Measurements from ENCODE around the gene SYNGR1. TPM values are rescaled to one million over a fixed set of nuclear protein-coding genes. Genes with fewer than 3 reads are reported as not detected.

Gene SYNGR1
- polyA plus RNA-seq, 3 donors = 18.0 to 54.9 (median 39.6) TPM

DNA sequence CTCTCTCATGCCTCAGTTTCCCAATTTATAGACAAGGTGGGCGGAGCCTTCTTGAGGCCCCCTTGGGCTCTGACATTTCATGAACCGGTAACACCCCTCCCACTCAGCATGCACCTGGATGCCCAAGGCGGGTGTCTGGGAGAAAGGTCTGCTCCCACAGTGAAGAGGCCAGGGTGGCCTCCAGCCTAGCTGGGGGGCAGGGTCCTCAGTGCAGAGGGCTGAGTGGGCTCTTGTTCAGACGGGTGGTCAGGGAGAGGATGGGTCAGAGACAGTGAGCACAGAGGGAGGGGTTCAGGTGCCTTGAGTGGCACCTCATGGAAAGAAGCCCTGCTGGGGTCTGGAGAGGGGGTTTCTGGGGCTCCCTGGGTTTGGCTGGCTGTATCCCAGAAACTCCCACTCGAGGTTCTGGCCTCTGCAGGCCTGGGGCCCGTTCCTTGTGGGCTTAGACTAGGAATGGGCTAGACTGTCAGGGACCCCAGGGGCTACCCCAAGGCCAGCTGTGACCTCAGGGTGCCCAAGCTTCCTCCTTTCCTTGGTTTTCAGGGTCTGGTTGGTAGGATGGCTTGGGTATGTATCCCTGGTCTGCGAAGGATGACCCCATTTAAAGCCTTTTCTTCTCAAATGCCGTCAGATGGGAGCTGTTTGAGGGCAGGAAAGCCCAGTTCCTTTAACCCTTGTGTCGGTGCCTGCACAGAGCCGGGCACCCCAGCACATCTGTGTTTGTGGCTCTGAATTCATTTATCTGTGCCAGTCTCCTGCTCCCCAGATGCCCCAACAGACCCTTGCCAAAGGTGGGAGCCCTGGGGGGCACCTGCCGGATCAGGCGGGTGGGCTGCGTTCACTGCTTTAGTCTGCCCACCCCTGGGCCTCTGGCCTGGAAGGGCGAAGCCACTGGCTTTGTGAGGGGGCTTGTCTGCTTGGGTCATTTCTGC, 1.2 kb downstream of the SYNGR1 start:
- peaks cover 50% of the 10 kb centered on the region for H3K79me2 ChIP-seq (ENCODE audit: insufficient read depth, low read length)
- peaks cover 26 to 28% of the 10 kb centered on the region in 2 donors for H3K4me1 ChIP-seq (ENCODE audit: control insufficient read depth in 1 of 2, insufficient read depth in 2 of 2, low read length in 2 of 2)
- H3K4me2 ChIP-seq (replicated peaks; ENCODE audit: extremely low read depth, low read length, poor library complexity, severe bottlenecking) = peak overlapping the region; percentile 97
- 44% methylated on average over 9 of the region's 14 CpGs for WGBS (ENCODE audit: insufficient coverage)
- peak overlapping the region; percentile 95 for H2AFZ ChIP-seq (ENCODE audit: insufficient read depth, low read depth, low read length, poor library complexity, severe bottlenecking)
- H3K9me3 Mint-ChIP-seq = peaks cover 0 to 2% (median 0%) of the 10 kb centered on the region in 7 donors
- peaks cover 0 to 5% (median 2%) of the 10 kb centered on the region in 3 donors for H3K27me3 Mint-ChIP-seq (ENCODE audit: low read depth in 3 of 3)
- H3K4me3 Mint-ChIP-seq = peak overlapping the region; percentile 92 to 96
- peak overlapping the region; percentile 54 to 97 (median 95) for H3K4me3 ChIP-seq (replicated peaks in 1 of 3; ENCODE audit: low read depth in 2 of 3, low read length in 3 of 3)
- no peak for DNase-seq
- no peaks in the 10 kb centered on the region for H3K36me3 ChIP-seq (replicated peaks in 1 of 2; ENCODE audit: control insufficient read depth in 1 of 2, insufficient read depth in 2 of 2, low read length in 2 of 2)
- peaks cover 36% of the 10 kb centered on the region for H3K4me1 Mint-ChIP-seq
- peak overlapping the region; percentile 65 for H3K9ac ChIP-seq (ENCODE audit: insufficient read depth, low read length, poor library complexity, severe bottlenecking)
- H4K20me1 ChIP-seq (ENCODE audit: insufficient read depth, low read length) = no peaks in the 10 kb centered on the region
- H3K36me3 Mint-ChIP-seq = peaks cover 0 to 3% of the 10 kb centered on the region in 2 donors
- peak overlapping the region in 1 of 2 donors; percentile 26 for H3K27ac ChIP-seq (ENCODE audit: low read depth in 1 of 2, low read length in 2 of 2)
- TF ChIP-seq, protein P1, sequence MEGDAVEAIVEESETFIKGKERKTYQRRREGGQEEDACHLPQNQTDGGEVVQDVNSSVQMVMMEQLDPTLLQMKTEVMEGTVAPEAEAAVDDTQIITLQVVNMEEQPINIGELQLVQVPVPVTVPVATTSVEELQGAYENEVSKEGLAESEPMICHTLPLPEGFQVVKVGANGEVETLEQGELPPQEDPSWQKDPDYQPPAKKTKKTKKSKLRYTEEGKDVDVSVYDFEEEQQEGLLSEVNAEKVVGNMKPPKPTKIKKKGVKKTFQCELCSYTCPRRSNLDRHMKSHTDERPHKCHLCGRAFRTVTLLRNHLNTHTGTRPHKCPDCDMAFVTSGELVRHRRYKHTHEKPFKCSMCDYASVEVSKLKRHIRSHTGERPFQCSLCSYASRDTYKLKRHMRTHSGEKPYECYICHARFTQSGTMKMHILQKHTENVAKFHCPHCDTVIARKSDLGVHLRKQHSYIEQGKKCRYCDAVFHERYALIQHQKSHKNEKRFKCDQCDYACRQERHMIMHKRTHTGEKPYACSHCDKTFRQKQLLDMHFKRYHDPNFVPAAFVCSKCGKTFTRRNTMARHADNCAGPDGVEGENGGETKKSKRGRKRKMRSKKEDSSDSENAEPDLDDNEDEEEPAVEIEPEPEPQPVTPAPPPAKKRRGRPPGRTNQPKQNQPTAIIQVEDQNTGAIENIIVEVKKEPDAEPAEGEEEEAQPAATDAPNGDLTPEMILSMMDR (IDR thresholded peaks at IDR 0.05) = no peak
- intact Hi-C loops (cut with micrococcal nuclease) = no loop called here
- H3K9me3 ChIP-seq (replicated peaks in 1 of 2; ENCODE audit: control insufficient read depth in 1 of 2, insufficient read depth in 1 of 2, low read length in 2 of 2) = no peaks in the 10 kb centered on the region
- no peaks in the 10 kb centered on the region for H3K27me3 ChIP-seq (ENCODE audit: control insufficient read depth in 2 of 2, insufficient read depth in 2 of 2, low read length in 2 of 2)
- H3K27ac Mint-ChIP-seq = peak overlapping the region in 2 of 7 donors; percentile 14 to 36

DNA sequence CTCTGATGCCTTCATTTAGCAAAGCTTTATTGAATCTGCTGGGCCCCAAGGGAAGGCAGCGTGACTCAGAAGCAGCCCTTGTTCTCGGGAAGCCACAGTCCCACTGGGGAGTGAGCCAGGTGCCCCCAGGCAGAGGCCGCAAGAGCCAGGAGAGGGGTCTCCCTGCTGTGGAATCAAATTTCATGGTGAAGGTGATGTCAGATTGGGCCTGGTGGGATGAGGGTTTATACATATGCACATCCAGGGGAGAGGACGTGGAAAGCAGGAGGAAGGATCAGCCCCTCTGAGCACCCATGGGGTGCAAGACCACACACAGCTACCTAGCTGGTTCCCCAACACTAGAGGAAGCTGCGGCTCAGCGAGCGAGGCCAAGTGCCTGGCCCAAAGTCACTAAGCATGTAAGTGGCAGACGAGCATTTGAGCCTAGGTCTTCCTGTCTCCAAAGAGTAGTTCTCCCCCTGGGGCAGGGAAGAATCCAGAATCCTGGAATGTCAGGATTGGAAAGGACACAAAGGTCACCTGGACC, 2.0 kb downstream of the SYNGR1 start:
- H4K20me1 ChIP-seq (ENCODE audit: insufficient read depth, low read length) = no peaks in the 10 kb centered on the region
- Mint-ChIP-seq H3K9me3 (peaks cover 0 to 2% (median 0%) of the 10 kb centered on the region in 7 donors), H3K27me3 (ENCODE audit: low read depth in 3 of 3) (peaks cover 0 to 5% (median 2%) of the 10 kb centered on the region in 3 donors), H3K36me3 (peaks cover 0 to 3% of the 10 kb centered on the region in 2 donors), H3K4me3 (peak overlapping the region; percentile 2 to 67), H3K27ac (peak overlapping the region in 3 of 7 donors; percentile 14 to 37 (median 15)), H3K4me1 (peaks cover 40% of the 10 kb centered on the region)
- no peak for DNase-seq
- TF ChIP-seq, protein P1 (IDR thresholded peaks at IDR 0.05) = no peak
- peaks cover 56% of the 10 kb centered on the region for H3K79me2 ChIP-seq (ENCODE audit: insufficient read depth, low read length)
- no peaks in the 10 kb centered on the region for H3K9me3 ChIP-seq (replicated peaks in 1 of 2; ENCODE audit: control insufficient read depth in 1 of 2, insufficient read depth in 1 of 2, low read length in 2 of 2)
- no peak overlapping the region for H3K9ac ChIP-seq (ENCODE audit: insufficient read depth, low read length, poor library complexity, severe bottlenecking)
- H3K4me1 ChIP-seq (ENCODE audit: control insufficient read depth in 1 of 2, insufficient read depth in 2 of 2, low read length in 2 of 2) = peaks cover 26 to 28% of the 10 kb centered on the region in 2 donors
- intact Hi-C loops (cut with micrococcal nuclease) = no loop called here
- H3K4me3 ChIP-seq (replicated peaks in 1 of 3; ENCODE audit: low read depth in 2 of 3, low read length in 3 of 3) = no peak overlapping the region
- H3K27ac ChIP-seq (ENCODE audit: low read depth in 1 of 2, low read length in 2 of 2) = no peak overlapping the region
- WGBS (ENCODE audit: insufficient coverage) = 10% methylated on average over 8 of the region's 8 CpGs
- no peaks in the 10 kb centered on the region for H3K27me3 ChIP-seq (ENCODE audit: control insufficient read depth in 2 of 2, insufficient read depth in 2 of 2, low read length in 2 of 2)
- peak overlapping the region; percentile 97 for H3K4me2 ChIP-seq (replicated peaks; ENCODE audit: extremely low read depth, low read length, poor library complexity, severe bottlenecking)
- H3K36me3 ChIP-seq (replicated peaks in 1 of 2; ENCODE audit: control insufficient read depth in 1 of 2, insufficient read depth in 2 of 2, low read length in 2 of 2) = no peaks in the 10 kb centered on the region
- H2AFZ ChIP-seq (ENCODE audit: insufficient read depth, low read depth, low read length, poor library complexity, severe bottlenecking) = no peak overlapping the region

Data from CD14-positive monocyte (primary cell).